HFF-Myc (cell line): ENCODE data around the gene ANOS1.

Experiments
- DNase-seq: peaks from one replicate; pipeline ENCODE4 v3.0.0-alpha.2; 2011; ENCODE audit warnings: low read depth; ENCODE audit errors: extremely low read depth
- H3K4me3 ChIP-seq: replicated peaks from 2 replicates; pipeline ENCODE4 v1.5.1; 2011; ENCODE audit warnings: low read depth, mild to moderate bottlenecking, control low read depth, low read length
- TF ChIP-seq, protein P1 (sequence below): IDR thresholded peaks from 2 replicates; pipeline ENCODE4 v1.5.1; 2012; ENCODE audit warnings: mild to moderate bottlenecking, low read depth, low read length, control low read depth; ENCODE audit errors: missing control alignments

ANOS1 gene

DNA sequence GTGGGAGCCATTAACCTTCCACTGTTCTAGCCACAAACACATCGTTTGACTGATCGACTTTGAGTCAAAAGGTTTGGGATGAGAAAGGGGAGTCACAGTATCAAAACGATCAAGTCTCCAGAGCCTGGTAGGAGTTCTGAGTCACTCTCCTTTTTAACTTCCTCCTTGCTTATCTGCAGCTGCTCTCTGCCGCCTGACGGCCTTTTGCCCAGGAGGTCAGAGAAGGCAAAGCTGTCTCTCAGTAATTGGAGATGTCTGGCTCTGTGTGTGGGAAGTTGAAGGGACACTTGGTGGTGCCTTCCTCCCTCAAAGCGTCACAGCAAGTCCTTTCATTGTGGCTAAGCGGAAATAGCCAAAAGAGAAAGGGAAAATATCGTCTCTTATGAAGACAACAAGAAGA lies 63.1 kb downstream of the ANOS1 start:
- TF ChIP-seq, protein P1, sequence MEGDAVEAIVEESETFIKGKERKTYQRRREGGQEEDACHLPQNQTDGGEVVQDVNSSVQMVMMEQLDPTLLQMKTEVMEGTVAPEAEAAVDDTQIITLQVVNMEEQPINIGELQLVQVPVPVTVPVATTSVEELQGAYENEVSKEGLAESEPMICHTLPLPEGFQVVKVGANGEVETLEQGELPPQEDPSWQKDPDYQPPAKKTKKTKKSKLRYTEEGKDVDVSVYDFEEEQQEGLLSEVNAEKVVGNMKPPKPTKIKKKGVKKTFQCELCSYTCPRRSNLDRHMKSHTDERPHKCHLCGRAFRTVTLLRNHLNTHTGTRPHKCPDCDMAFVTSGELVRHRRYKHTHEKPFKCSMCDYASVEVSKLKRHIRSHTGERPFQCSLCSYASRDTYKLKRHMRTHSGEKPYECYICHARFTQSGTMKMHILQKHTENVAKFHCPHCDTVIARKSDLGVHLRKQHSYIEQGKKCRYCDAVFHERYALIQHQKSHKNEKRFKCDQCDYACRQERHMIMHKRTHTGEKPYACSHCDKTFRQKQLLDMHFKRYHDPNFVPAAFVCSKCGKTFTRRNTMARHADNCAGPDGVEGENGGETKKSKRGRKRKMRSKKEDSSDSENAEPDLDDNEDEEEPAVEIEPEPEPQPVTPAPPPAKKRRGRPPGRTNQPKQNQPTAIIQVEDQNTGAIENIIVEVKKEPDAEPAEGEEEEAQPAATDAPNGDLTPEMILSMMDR: no peak
- DNase-seq: no peak
- H3K4me3 ChIP-seq: no peak overlapping the region

DNA sequence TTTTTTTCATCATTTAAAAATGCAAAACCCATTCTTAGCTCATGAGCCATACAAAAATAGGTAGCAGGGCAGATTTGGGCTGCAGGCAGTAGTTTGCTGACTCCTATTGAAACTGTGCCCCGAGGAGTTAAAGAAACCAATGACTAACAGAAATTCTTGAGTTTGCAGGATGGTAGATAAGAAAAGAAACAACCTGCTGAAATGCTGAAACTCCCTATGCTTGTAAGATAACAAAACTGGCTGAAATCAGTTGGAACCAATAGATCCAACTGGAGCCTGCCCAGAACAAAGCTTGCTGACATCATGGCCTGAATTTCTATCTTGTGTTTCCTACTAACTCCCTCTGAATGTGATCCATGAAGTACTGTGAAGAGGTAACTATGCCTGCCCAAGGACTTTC lies 68.6 kb downstream of the ANOS1 start:
- H3K4me3 ChIP-seq: no peak overlapping the region
- TF ChIP-seq, protein P1: no peak
- no peak for DNase-seq

DNA sequence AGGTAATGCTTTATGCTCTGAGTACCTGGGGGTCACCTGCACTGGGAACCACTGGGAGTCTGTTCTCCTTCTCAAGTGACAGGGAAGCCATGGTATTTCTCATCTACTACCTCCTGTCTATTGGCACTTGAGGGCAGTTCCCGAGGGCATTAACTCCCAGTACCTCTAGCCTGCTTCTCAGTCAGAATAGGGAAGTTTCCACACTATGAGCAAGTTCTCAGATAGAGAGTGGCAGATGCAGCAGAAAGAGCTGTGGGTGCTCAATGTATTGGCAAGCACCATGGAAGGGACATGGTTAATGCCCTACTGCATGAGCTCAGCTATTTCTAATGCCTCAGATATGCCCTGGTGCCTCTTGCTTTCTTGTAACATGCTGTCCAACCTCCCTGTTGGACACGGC lies 74.1 kb downstream of the ANOS1 start:
- TF ChIP-seq, protein P1: no peak
- no peak for DNase-seq
- no peak overlapping the region for H3K4me3 ChIP-seq

DNA sequence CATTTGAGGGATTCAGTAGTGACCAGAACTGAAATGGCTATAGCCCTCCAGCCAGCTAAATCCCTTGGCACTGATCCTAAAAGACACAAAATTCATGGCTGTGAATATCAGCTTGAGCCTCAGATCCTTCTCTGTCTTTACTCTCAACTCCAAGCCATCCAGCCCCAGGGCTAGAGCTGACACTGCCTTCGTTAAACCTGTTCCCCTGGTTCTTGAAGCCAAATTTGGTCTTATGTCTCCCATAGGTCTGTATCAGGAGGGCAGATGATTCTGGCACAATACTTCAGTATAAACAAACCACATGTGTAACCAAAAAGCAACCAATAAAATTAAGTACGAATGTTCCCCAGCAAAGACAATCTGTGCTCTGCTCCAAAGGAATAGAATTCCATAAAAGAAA lies 78.0 kb downstream of the ANOS1 start:
- no peak overlapping the region for H3K4me3 ChIP-seq
- DNase-seq: no peak
- TF ChIP-seq, protein P1: no peak

DNA sequence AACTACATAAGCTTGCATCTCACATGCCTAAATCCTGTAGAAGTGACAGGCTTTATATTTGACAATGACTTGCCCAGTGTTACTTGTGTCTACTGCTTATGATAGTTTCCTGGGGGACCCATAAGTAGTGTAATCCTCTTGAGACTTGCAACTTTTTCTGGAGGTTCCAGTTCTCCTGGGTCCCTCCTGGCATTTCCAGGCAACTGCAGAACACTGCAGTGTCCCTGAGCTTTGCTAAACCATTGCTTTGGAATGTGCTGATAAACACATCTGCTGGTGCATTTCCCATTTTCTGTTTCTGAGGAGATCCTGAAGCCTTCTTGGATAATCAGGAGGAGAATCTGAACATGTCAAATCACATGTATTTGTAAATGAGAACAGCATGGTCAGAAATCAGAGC lies 82.0 kb downstream of the ANOS1 start:
- H3K4me3 ChIP-seq: no peak overlapping the region
- DNase-seq: no peak
- TF ChIP-seq, protein P1: no peak

DNA sequence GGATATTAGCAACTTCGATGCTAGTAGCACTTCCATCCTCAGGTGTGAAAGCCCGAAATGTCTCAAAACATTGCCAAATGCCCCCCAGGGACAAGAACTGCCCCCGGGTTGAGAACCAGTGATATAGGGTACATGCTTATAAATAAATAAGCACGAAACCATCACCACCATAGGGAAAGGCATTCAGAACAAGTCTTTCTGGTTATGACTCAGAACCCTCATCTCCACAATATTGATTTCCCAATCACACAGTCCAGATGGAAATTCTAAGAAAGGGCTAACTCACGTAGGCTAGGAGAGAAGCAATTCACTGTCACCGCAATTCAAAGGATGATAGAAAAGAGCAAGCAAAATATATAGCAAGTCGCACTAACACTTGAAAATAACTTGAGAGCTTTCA lies 84.8 kb downstream of the ANOS1 start:
- DNase-seq: no peak
- TF ChIP-seq, protein P1: no peak
- H3K4me3 ChIP-seq: no peak overlapping the region

DNA sequence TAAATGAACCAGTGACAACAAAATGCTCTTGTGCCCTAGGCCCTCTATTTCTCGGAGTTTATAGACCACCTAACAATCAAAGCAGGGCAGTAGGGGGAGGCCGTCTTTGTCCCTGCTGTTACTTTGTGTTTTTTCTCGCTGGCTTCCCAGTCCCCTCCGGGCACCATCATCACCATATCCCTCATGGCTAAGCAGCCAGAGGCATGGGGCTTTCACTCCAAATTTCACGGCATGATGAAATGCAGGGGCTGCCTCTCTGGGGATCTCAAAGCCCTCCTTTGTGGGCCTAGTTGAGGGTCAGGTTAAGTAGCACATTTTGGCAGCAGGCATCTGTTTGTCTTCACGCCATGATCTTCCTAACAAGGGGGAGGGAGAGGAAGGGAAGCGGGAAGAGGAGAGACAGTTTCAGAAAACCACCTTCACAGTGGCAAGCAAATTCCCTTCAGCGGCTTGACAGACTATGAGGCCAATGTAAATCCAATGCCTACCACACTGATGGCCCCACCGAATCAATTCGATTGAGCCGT lies 91.9 kb downstream of the ANOS1 start:
- H3K4me3 ChIP-seq: no peak overlapping the region
- TF ChIP-seq, protein P1: no peak
- no peak for DNase-seq
